Measurements from ENCODE around the gene OVOL1. TPM values are rescaled to one million over a fixed set of nuclear protein-coding genes. Genes with fewer than 3 reads are reported as not detected.
A peak's percentile ranks its signal among the peaks of the same experiment; 100 is the strongest.

OVOL1 gene
- total and polyA plus RNA-seq, 2 donors from 2014 or later, result 6.6 to 6.7 TPM

DNA sequence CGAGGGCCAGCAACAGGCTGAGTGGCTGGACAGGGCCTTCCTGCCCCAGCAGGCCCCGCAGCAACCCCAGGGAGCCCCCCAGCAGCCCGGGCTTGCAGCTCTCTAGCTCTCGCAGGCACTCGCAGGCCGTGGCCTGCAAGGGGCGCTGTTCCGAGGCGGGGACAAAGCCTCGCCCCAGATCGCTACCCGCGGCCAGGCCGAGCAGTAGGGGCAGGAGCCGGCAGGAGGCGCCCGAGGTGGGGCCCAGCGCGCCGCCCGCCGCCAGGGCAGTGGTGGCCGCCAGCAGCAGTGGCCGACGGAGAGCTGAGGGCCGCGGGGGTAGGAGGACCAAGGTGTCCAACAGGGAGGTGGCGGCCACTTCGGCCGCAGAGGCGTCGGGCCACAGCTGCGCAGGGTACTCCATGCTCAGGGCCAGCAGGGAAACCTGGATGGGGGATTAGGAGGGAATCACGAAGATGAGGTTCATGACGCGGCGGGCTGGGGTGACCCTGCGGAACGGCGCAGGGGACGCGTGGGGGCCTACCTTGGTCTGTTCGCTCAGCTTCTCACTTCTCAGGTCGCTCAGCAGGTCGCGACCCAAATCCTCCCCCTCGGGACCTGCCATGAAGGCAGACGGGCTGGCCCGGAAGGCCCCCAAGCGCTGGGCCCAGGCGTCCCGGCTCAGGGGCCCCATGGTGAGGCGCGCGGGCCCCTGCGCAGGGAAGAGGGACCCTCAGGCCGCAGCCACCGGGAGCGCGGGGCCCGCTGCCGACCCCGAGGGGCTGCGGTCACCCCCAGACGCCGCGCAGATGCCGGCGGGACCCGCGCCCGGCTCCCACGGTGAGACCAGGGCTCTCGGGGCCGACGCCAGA, 6.7 kb upstream of the OVOL1 start:
- H3K36me3 ChIP-seq (ENCODE audit: control insufficient read depth in 2 of 3, insufficient read depth in 3 of 3, low read length in 3 of 3), result peaks cover 0 to 2% (median 0%) of the 10 kb centered on the region in 3 donors
- peak overlapping the region; percentile 36 to 87 (median 83) for H3K4me3 ChIP-seq (ENCODE audit: low read length in 3 of 3)
- no peaks in the 10 kb centered on the region for H3K27me3 ChIP-seq (ENCODE audit: control insufficient read depth, insufficient read depth, low read length)
- peaks cover 0 to 18% (median 0%) of the 10 kb centered on the region in 3 donors for H3K4me1 ChIP-seq (ENCODE audit: control insufficient read depth in 2 of 3, insufficient read depth in 2 of 3, low read depth in 1 of 3, low read length in 3 of 3)
- intact Hi-C loops (cut with DNase I), result no loop called here
- H3K9me3 ChIP-seq (ENCODE audit: control insufficient read depth in 2 of 3, insufficient read depth in 1 of 3, low read length in 3 of 3), result no peaks in the 10 kb centered on the region
- FAIRE-seq (no peak), DNase-seq (peak; percentile 74 to 90 (median 83))
- H3K9ac ChIP-seq (ENCODE audit: low read length in 3 of 3), result peak overlapping the region in 2 of 3 donors; percentile 41 to 73
- TF ChIP-seq, protein P1, sequence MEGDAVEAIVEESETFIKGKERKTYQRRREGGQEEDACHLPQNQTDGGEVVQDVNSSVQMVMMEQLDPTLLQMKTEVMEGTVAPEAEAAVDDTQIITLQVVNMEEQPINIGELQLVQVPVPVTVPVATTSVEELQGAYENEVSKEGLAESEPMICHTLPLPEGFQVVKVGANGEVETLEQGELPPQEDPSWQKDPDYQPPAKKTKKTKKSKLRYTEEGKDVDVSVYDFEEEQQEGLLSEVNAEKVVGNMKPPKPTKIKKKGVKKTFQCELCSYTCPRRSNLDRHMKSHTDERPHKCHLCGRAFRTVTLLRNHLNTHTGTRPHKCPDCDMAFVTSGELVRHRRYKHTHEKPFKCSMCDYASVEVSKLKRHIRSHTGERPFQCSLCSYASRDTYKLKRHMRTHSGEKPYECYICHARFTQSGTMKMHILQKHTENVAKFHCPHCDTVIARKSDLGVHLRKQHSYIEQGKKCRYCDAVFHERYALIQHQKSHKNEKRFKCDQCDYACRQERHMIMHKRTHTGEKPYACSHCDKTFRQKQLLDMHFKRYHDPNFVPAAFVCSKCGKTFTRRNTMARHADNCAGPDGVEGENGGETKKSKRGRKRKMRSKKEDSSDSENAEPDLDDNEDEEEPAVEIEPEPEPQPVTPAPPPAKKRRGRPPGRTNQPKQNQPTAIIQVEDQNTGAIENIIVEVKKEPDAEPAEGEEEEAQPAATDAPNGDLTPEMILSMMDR (IDR thresholded peaks at IDR 0.05; ENCODE audit: borderline replicate concordance, extremely low read depth, insufficient read depth), result peak; percentile 98
- peak overlapping the region; percentile 66 to 94 for H3K27ac ChIP-seq (ENCODE audit: low read depth in 2 of 2, low read length in 2 of 2)

DNA sequence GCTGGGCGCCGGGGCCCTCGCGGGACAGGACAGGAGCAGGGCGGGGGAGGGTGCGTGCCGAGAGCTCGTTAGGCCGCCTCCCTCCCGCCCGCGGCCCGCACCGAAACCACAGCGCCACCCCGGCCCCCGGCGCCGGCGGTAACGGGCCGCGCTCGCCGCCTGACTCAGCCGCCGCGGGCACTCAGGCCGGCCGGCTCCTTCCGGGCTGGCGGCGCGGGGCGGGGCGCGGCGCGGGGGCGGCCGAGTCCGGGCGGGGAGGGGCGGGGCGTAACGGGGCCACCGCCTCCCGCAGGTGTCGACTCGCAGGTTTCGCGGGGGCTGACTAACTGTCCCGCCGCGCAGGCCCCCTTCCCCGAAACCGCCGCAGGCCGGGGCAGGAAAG, 6.1 kb upstream of the OVOL1 start, which contains the start of gene AP5B1:
Gene AP5B1 (minus strand): TSS at position 207 of the 382 bp plus-strand sequence. CDS start 385 bp downstream, outside the sequence.
- Histone ChIP-seq H3K9me3 (ENCODE audit: control insufficient read depth in 2 of 3, insufficient read depth in 1 of 3, low read length in 3 of 3) (no peaks in the 10 kb centered on the region), H3K36me3 (ENCODE audit: control insufficient read depth in 2 of 3, insufficient read depth in 3 of 3, low read length in 3 of 3) (peaks cover 0 to 2% (median 0%) of the 10 kb centered on the region in 3 donors), H3K27ac (ENCODE audit: low read depth in 2 of 2, low read length in 2 of 2) (peak within 1 kb of the TSS; percentile 66 to 94), H3K4me3 (ENCODE audit: low read length in 3 of 3) (peak within 1 kb of the TSS; percentile 36 to 87 (median 83)), H3K27me3 (ENCODE audit: control insufficient read depth, insufficient read depth, low read length) (no peaks in the 10 kb centered on the region), H3K9ac (ENCODE audit: low read length in 3 of 3) (peak within 1 kb of the TSS in 2 of 3 donors; percentile 41 to 73), H3K4me1 (ENCODE audit: control insufficient read depth in 2 of 3, insufficient read depth in 2 of 3, low read depth in 1 of 3, low read length in 3 of 3) (peaks cover 0 to 18% (median 0%) of the 10 kb centered on the region in 3 donors)
- DNase-seq, result peak; percentile 39 to 88 (median 71)
- no peak for FAIRE-seq
- intact Hi-C loops (cut with DNase I), result no loop called here
- TF ChIP-seq, protein P1 (IDR thresholded peaks at IDR 0.05; ENCODE audit: borderline replicate concordance, extremely low read depth, insufficient read depth), result no peak

DNA sequence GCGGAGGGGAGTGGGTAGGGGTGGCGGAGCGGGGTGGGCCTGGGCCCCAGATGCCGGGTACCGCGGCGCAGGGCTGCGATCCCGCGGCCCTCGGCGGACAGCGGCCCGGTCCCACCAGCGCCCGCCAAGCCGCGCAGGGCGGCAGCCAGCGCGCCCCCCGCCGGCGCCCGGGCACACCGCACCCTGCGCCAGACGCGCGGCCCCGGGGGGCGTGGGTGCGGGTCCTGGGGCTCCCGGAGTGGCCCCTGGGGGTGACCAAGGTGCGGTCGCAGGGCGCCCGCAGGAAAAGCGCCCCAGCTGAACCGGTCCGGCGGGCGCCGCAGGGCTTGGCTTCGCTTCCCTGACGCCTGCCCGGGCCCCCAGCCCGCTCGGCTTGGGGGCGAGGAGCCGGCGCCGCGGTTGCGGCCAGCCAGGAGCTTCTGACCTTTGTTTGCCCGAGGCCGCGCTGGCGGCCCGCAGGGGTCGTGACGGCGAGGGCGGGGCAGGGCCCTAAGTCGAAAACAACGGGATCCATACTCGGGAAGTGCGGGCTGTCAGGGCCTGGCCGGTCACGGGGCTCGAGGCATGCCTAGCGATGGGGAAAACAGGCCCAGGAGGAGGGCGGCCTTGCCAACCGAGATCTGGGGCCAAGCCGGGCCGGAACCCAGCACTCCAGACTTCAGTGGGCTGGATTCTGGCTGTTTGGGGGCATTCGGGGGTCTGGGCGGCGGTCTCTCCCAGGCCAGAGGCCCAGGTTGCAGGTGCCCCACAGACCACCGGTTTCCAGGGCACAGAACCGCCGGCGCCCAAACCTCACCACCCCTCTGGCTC, 5.5 kb upstream of the OVOL1 start:
- Histone ChIP-seq H3K9ac (ENCODE audit: low read length in 3 of 3) (no peak overlapping the region), H3K36me3 (ENCODE audit: control insufficient read depth in 2 of 3, insufficient read depth in 3 of 3, low read length in 3 of 3) (peaks cover 0 to 2% (median 0%) of the 10 kb centered on the region in 3 donors), H3K4me3 (ENCODE audit: low read length in 3 of 3) (peak overlapping the region in 1 of 3 donors; percentile 48), H3K27ac (ENCODE audit: low read depth in 2 of 2, low read length in 2 of 2) (peak overlapping the region; percentile 51 to 60), H3K4me1 (ENCODE audit: control insufficient read depth in 2 of 3, insufficient read depth in 2 of 3, low read depth in 1 of 3, low read length in 3 of 3) (peaks cover 0 to 20% (median 0%) of the 10 kb centered on the region in 3 donors), H3K9me3 (ENCODE audit: control insufficient read depth in 2 of 3, insufficient read depth in 1 of 3, low read length in 3 of 3) (no peaks in the 10 kb centered on the region), H3K27me3 (ENCODE audit: control insufficient read depth, insufficient read depth, low read length) (peaks cover 3% of the 10 kb centered on the region)
- TF ChIP-seq, protein P1 (IDR thresholded peaks at IDR 0.05; ENCODE audit: borderline replicate concordance, extremely low read depth, insufficient read depth), result peak; percentile 13
- FAIRE-seq (no peak), DNase-seq (peak in 3 of 5 donors; percentile 34 to 78 (median 63))
- intact Hi-C loops (cut with DNase I), result no loop called here

All from kidney (tissue), 14 donors.